HG03565 (cell line): ENCODE results near the gene PTK7.
A peak's percentile ranks its signal among the peaks of the same experiment; 100 is the strongest.

ENCODE experiments used
- ATAC-seq: cut with Tn5 transposase; IDR thresholded peaks from one replicate; pipeline ENCODE4 v1.9.1; 2021; ENCODE audit warnings: mild to moderate bottlenecking, moderate library complexity; ENCODE audit not compliant: unreplicated experiment

Gene PTK7

GRCh38 chr6:43175676-43176422, 99.7 kb downstream of the PTK7 start:
- no peak for ATAC-seq

DNA sequence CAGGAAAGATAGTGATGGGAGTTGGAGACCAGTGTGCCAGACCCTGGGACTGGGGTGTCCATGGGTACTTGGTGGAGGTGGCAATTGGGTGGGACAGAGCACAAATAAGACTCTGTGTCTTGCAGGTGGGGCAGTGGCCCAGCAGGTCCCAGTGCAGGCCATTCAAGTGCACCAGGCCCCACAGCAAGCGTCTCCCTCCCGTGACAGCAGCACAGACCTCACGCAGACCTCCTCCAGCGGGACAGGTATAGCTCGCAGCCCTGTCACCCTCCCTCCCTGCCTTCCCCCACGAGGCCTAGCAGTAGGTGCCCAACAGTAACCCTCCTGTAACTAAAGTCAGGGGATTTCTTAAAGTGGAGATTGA, 100.3 kb downstream of the PTK7 start:
- no peak for ATAC-seq

DNA sequence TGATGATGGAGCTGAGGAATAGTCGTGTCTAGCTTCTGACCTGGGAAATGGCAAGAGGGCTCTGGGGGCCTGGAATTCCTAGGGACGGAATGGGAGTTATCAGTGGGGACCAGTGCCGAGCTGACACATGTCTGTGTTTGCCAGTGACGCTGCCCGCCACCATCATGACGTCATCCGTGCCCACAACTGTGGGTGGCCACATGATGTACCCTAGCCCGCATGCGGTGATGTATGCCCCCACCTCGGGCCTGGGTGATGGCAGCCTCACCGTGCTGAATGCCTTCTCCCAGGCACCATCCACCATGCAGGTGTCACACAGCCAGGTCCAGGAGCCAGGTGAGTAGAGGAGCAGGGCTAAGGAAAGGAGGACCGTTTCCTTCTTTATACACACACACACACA, 102.0 kb downstream of the PTK7 start:
- no peak for ATAC-seq

DNA sequence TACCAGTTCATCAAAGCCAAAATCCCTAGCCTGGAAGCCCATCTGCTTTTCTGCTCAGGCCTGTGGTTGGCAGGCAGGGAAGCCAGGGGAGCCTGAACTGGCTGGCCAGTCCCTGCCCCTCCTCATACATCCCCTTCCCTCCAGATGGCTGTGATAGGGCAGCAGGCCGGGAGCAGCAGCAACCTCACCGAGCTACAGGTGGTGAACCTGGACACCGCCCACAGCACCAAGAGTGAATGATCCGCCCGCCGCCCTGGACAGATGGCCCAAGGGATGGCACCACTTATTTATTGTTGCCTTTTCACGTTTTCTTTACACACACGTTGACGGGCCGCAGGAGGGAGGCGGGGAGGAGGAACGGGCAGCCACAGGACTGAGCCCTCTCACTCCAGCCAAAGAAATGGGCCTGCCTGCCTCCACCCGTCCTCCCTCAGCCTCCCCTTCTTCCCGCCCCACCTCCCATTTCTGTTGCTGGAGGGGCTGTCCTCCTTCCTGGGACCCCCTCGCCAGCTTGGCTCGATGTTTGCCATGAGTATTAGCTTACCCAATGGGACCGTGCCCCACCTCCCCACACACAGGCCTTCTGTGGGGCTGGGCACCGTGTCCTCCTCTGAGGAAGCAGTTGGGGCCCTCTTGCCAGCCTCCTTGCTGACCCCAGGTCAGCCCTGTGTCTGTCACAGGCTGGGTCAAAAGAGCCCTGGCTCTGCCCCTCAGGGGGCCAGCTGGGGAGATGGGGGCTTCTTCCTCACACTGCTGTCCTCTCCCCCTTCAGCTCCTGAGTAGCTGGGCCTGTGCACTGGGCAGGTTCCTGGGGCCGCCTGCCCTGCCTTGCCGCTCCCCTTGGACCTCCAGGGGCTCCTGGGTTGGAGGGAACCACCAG, 103.1 kb downstream of the PTK7 start:
- no peak for ATAC-seq

DNA sequence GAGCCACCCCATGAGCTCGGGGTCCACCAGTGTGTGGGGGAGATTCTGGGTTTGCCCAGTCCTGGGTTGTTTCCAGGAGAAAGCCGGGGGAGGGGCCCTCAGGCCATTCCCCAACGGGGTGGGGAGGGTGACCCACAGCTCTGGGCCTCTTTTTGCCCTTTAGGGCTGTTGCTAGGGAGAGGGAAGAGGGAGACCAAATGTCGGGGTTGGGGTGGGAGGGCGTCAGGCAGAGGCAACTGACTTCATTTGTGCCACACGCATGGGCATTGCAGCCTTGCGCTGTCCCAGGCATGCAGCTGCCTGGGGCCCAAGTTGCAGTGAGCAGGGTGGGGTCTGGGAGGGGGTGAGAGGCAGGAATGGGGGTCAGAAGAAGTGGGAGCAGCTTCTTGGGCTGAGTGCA, 103.9 kb downstream of the PTK7 start:
- no peak for ATAC-seq

GRCh38 chr6:43180985-43181384, 104.9 kb downstream of the PTK7 start:
- no peak for ATAC-seq

GRCh38 chr6:43181621-43181941, 105.5 kb downstream of the PTK7 start:
- no peak for ATAC-seq

DNA sequence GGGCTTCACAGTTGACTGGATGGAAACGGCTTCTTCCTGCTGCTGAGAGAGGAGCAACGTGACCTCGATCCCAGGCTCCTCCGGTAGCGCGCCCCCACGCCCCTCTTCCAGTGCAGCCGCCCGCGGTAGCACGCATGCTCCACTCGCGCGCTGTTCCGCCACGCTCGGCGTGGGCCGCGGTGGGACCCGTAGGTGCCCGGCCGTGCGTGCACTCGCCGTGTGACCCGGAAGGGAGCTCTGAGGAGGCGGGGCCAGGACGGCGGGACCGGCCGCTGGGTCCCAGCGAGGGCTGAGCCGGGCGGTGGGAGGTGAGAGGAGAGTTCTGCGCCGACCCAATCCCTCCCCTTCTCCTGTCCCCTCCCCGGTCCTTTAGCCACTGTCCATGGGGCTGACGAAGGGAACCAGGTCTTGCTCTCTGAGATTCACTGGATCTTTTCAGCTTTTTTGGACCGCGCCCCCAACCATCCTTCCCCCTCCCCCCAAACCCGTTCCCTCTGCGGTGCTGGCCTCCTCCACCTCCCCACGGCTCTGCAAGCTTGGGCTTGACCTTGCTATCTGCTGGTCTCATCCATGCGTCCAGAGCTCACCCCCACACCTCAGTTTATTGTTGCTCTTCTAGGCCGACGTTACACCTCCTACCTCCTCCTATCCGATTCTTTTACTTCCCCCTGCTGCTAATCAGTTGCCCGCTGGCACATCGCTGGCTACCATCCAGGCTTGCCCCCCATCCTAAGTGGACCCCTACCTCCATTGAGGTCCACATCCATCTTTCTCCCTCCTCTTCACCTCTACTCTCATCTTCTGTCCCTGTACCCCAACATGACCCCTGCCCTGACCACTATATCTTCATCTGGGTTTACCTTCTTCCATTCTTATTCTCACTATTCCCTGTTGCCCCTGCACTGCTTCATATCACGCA, 106.1 kb downstream of the PTK7 start, which contains the start of gene CUL9:
Gene CUL9 (plus strand): TSS at position 255 of the 919 bp plus-strand sequence. CDS start 2,115 bp downstream, outside the sequence.
- peak; percentile 83 for ATAC-seq

GRCh38 chr6:43183441-43183840, 107.3 kb downstream of the PTK7 start:
- ATAC-seq: no peak

GRCh38 chr6:43184268-43184985, 108.3 kb downstream of the PTK7 start:
- no peak for ATAC-seq

- no peak for ATAC-seq
These were observed 109.4 kb downstream of the PTK7 start for GRCh38 chr6:43185391-43185985.

- ATAC-seq: no peak
These were observed 109.9 kb downstream of the PTK7 start for GRCh38 chr6:43186019-43186418.

DNA sequence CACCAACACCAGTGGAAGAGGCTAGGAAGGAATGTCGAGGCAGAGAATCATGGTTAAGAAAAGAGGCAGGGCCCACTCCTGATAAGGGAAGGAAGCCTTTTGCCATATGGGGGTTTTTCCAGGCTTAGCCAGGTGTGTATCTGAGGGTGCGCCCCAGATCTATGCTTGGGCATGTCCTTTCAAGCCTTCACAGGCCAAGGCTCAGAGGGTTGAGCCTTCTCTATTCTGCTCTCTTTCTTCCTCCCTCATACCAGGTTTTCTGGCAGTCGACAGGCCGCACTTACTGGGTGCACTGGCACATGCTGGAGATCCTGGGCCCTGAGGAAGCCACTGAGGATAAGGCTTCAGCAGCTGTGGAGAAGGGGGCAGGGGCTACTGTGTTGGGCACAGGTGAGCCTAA, 110.6 kb downstream of the PTK7 start:
- ATAC-seq: no peak

DNA sequence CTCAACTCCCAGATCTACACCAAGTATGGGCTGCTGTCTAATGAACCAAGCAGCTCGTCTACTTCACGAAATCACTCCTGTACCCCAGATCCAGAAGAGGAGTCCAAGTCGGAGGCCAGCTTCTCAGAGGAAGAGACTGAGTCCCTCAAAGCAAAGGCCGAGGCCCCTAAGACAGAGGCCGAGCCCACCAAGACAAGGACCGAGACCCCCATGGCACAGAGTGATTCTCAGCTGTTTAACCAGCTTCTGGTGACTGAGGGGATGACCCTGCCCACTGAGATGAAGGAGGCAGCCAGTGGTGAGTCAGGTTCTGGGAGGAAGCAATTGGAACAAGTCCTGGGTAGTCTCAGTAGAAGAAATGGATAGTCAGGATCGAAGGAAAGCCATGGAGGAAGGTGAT, 111.7 kb downstream of the PTK7 start:
- ATAC-seq: no peak

GRCh38 chr6:43188426-43188825, 112.3 kb downstream of the PTK7 start:
- ATAC-seq: no peak

DNA sequence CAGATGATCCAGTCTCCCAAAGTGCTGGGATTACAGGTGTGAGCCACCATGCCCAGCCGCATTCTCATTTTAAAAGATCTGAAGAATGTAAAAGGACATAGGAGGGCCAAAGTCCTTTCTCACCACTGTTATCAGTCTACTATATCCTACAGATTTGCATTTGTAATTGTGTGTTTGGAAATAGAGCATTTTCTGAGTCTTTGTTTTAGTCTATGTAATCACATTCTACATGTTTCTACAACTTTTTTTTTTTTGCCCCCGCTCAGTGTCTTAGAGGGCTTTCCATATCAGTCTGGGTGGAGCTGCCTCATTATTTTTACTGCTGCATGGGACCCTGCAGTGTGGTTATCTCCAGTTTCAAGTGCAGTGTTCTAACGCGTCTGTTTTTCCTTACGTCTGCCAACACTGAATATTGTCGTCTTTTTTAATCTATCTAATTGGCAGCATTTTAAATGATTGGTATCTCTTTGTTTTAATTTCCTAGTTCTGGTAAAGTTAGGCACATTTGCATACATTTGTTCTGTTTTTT, 113.7 kb downstream of the PTK7 start:
- ATAC-seq: no peak

DNA sequence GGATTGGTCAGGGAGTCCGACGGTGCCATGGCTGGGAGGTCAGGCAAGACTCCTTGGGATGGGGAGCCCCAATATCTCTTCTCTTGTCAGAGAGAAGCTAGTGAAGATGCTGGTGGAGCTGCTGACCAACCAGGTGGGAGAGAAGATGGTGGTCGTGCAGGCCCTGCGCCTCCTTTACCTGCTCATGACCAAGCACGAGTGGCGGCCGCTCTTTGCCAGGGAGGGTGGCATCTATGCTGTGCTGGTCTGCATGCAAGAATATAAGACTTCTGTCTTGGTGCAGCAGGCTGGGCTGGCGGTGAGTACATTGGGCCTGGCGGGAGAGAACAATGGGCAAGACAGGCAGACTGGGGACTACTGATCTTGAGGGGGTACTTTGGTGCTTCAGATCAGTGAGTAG, 116.8 kb downstream of the PTK7 start:
- no peak for ATAC-seq

DNA sequence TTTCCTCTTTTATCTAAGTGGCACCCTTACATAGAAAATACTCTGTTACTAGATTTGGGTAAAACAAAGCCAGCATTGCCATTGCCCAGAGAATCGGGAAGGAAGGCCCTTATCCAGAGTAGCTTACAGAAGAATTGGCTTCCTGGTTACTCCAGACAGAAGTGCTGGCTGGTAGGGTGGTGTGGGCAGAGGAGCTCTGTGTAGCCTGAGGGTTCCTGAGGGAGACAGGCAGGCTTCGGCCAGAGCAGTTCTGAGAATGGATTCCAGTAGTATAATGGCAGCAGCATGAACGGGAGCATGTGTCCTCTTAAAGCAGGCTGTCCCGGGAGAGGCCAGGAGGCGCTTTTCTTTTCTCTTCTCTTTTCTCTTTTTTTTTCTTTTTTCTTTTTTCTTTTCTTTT, 117.8 kb downstream of the PTK7 start:
- no peak for ATAC-seq

GRCh38 chr6:43196337-43196736, 120.2 kb downstream of the PTK7 start:
- no peak for ATAC-seq

DNA sequence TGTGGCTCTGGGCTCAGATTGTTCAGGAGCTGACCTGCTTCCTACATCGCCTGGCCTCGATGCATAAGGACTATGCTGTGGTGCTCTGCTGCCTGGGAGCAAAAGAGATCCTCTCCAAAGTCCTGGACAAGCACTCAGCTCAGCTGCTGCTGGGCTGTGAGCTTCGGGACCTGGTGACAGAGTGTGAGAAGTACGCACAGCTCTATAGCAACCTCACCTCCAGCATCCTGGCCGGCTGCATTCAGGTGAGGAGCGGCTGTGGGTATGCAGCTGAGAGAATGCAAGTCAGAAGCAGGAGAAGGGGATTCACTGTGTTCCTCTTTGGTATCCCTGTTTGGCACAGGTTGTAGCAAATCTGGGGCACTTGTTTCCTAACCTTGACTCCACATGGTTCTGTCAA, 123.8 kb downstream of the PTK7 start:
- no peak for ATAC-seq
